Osteoblast (primary cell): ENCODE results near the gene PTPRN2. TPM values are rescaled to one million over a fixed set of nuclear protein-coding genes. Genes with fewer than 3 reads are reported as not detected.

Source experiments
- DNase-seq: peaks from one replicate; pipeline ENCODE4 v3.0.0; 2011; ENCODE audit warnings: low spot score, mixed read lengths; ENCODE audit not compliant: insufficient read length; ENCODE audit errors: missing footprints
- H2AFZ ChIP-seq: 2 replicates; pipeline ENCODE4 v1.6.0; 2011; ENCODE audit warnings: mild to moderate bottlenecking, low read length
- H3K27ac ChIP-seq: 2 replicates; pipeline ENCODE4 v1.5.1; 2011; ENCODE audit warnings: mild to moderate bottlenecking, low read depth, low read length, moderate library complexity
- H3K27me3 ChIP-seq: 2 replicates; pipeline ENCODE4 v1.6.0; 2012; ENCODE audit warnings: mild to moderate bottlenecking, control low read depth, inconsistent platforms, low read length, moderate library complexity; ENCODE audit not compliant: insufficient read depth
- H3K36me3 ChIP-seq: 2 replicates; pipeline ENCODE4 v1.5.1; 2011; ENCODE audit warnings: mild to moderate bottlenecking, low read length, control low read depth, moderate library complexity; ENCODE audit not compliant: insufficient read depth
- H3K4me1 ChIP-seq: 2 replicates; pipeline ENCODE4 v1.5.1; 2011; ENCODE audit warnings: mild to moderate bottlenecking, low read length, control low read depth, moderate library complexity; ENCODE audit not compliant: insufficient read depth
- H3K4me2 ChIP-seq: 2 replicates; pipeline ENCODE4 v1.6.0; 2011; ENCODE audit warnings: mild to moderate bottlenecking, low read length; ENCODE audit not compliant: insufficient read depth
- H3K4me3 ChIP-seq: fragments of 200-600 bp; sonication (generic); 3 replicates; pipeline ENCODE4 v1.5.1; 2012; ENCODE audit warnings: mild to moderate bottlenecking, low read length, inconsistent platforms; ENCODE audit not compliant: insufficient read depth
- H3K79me2 ChIP-seq: 2 replicates; pipeline ENCODE4 v1.6.0; 2012; ENCODE audit warnings: mild to moderate bottlenecking, low read length, control low read depth, inconsistent platforms; ENCODE audit not compliant: insufficient read depth
- H3K9me3 ChIP-seq: 2 replicates; pipeline ENCODE4 v1.5.1; 2011; ENCODE audit warnings: low read depth, low read length, control low read depth
- H4K20me1 ChIP-seq: 2 replicates; pipeline ENCODE4 v1.6.0; 2012; ENCODE audit warnings: mild to moderate bottlenecking, low read length, control low read depth; ENCODE audit not compliant: insufficient read depth
- CTCF ChIP-seq: IDR thresholded peaks from 2 replicates; pipeline ENCODE4 v1.5.1; 2011; ENCODE audit warnings: mild to moderate bottlenecking, low read depth, low read length, moderate library complexity; ENCODE audit errors: extremely low read depth
- total RNA-seq: library from RNA; depleted of rRNA; stranded (reverse); fragments of >200 nt; gene quantifications from 2 replicates; pipeline ENCODE4 v1.2.3, GENCODE V29; 2012

Gene PTPRN2
- total RNA-seq, 1 donor, result 0.36 TPM

- Histone ChIP-seq H3K9me3 (peaks cover 4% of the 10 kb centered on the region), H3K79me2 (no peaks in the 10 kb centered on the region), H3K27me3 (no peaks in the 10 kb centered on the region), H3K4me1 (no peaks in the 10 kb centered on the region), H3K4me2 (no peak overlapping the region), H3K4me3 (no peak overlapping the region), H3K36me3 (no peaks in the 10 kb centered on the region), H3K27ac (no peak overlapping the region), H4K20me1 (no peaks in the 10 kb centered on the region), H2AFZ (no peak overlapping the region)
- TF ChIP-seq CTCF, result no peak
- DNase-seq, result peak; percentile 31
Measured at GRCh38 chr7:158249692-158250091, 337.9 kb downstream of the PTPRN2 start.

GRCh38 chr7:158248816-158249215, 338.8 kb downstream of the PTPRN2 start:
- no peak overlapping the region for H3K27ac ChIP-seq
- H3K36me3 ChIP-seq, result no peaks in the 10 kb centered on the region
- no peaks in the 10 kb centered on the region for H3K79me2 ChIP-seq
- H2AFZ ChIP-seq, result no peak overlapping the region
- no peak for TF ChIP-seq CTCF
- H3K9me3 ChIP-seq, result peaks cover 6% of the 10 kb centered on the region
- peak; percentile 52 for DNase-seq
- no peaks in the 10 kb centered on the region for H3K4me1 ChIP-seq
- H3K4me2 ChIP-seq, result no peak overlapping the region
- no peaks in the 10 kb centered on the region for H4K20me1 ChIP-seq
- no peaks in the 10 kb centered on the region for H3K27me3 ChIP-seq
- no peak overlapping the region for H3K4me3 ChIP-seq

- Histone ChIP-seq H3K4me2 (no peak overlapping the region), H3K9me3 (peaks cover 6% of the 10 kb centered on the region), H3K27ac (no peak overlapping the region), H2AFZ (no peak overlapping the region), H3K79me2 (no peaks in the 10 kb centered on the region), H3K4me1 (no peaks in the 10 kb centered on the region), H3K27me3 (no peaks in the 10 kb centered on the region), H3K36me3 (no peaks in the 10 kb centered on the region), H4K20me1 (no peaks in the 10 kb centered on the region), H3K4me3 (no peak overlapping the region)
- no peak for TF ChIP-seq CTCF
- no peak for DNase-seq
Measured at GRCh38 chr7:158247758-158248487, 339.7 kb downstream of the PTPRN2 start.

- Histone ChIP-seq H3K27me3 (no peaks in the 10 kb centered on the region), H3K36me3 (no peaks in the 10 kb centered on the region), H3K4me3 (no peak overlapping the region), H3K4me2 (no peak overlapping the region), H4K20me1 (no peaks in the 10 kb centered on the region), H3K79me2 (no peaks in the 10 kb centered on the region), H3K27ac (no peak overlapping the region), H2AFZ (no peak overlapping the region), H3K9me3 (peaks cover 6% of the 10 kb centered on the region), H3K4me1 (no peaks in the 10 kb centered on the region)
- DNase-seq, result peak; percentile 58
- TF ChIP-seq CTCF, result no peak
Measured at GRCh38 chr7:158246960-158247673, 340.5 kb downstream of the PTPRN2 start.
